Adrenal gland (tissue), 12 donors: Measurements from ENCODE around the gene NELFA. TPM values are rescaled to one million over a fixed set of nuclear protein-coding genes. Genes with fewer than 3 reads are reported as not detected.
A peak's percentile ranks its signal among the peaks of the same experiment; 100 is the strongest.
"Not testable (repeated sequence)": the region's sequence is repeated elsewhere in the genome, so short reads cannot be mapped to it uniquely, and the experiment has no call there.

Source experiments
- DNase-seq, 7 donors: peaks; one replicate each; pipeline ENCODE4 v3.0.0-alpha.2; 2019 to 2020
- H3K27ac ChIP-seq, 5 donors: fragments of 200-600 bp; sonication (generic) in 4 of 5; 1 replicate in 3 of 5; 2 replicates in 2 of 5; pipeline versions ENCODE4 v1.5.1 to v1.8.0; 2016 to 2020; ENCODE audit warnings: mild to moderate bottlenecking in 1 of 5
- H3K27me3 ChIP-seq: fragments of 200-600 bp; 2 replicates; pipeline ENCODE4 v1.8.0; 2021
- H3K36me3 ChIP-seq, 2 donors: fragments of 200-600 bp; replicated peaks in 1 of 2; 1 replicate in 1 of 2; 2 replicates in 1 of 2; pipeline versions ENCODE4 v1.5.1 to v1.8.0; 2018 to 2022
- H3K4me1 ChIP-seq, 2 donors: fragments of 200-600 bp; replicated peaks in 1 of 2; 1 replicate in 1 of 2; 2 replicates in 1 of 2; pipeline versions ENCODE4 v1.5.1 to v1.8.0; 2018 to 2021
- H3K4me3 ChIP-seq, 4 donors: fragments of 200-600 bp; sonication (generic) in 3 of 4; one replicate each; pipeline ENCODE4 v1.5.1; 2016 to 2018
- H3K9me3 ChIP-seq, 3 donors: fragments of 200-600 bp; sonication (generic) in 1 of 3; replicated peaks in 1 of 3; 1 replicate in 2 of 3; 2 replicates in 1 of 3; pipeline versions ENCODE4 v1.5.1 to v1.8.0; 2016 to 2021
- POLR2A ChIP-seq, 2 donors: fragments of 450-650 bp; IDR thresholded peaks; one replicate each; pipeline ENCODE4 v1.6.1; 2017; ENCODE audit warnings: antibody characterized with exemption in 2 of 2, mild to moderate bottlenecking in 2 of 2, moderate library complexity in 1 of 2
- WGBS, 4 donors: extraction: QIAGEN DNeasy Blood & Tissue Kit in 2 of 4; methylation state at CpG; one replicate each; pipeline versions ENCODE4 v1.1.5 to v1.1.7; 2013 to 2017; 5-methylcytosine and 5-hydroxymethylcytosine counted together
- intact Hi-C, 2 donors: fragments of 100-400 bp; cut with DNase I; formaldehyde crosslinking; loops; one replicate each; pipeline versions ENCODE4 v1.14.1 to v1.15.0; 2022 to 2023
- polyA plus RNA-seq, 3 donors: library from polyadenylated mRNA; stranded (reverse); fragments of 200-250 nt in 2 of 3; fragments of 350-450 nt in 1 of 3; fragmentation: Illumina TruSeq in 1 of 3; extraction: RNeasy Lipid Tissue Mini Kit (QIAGEN cat#74804) in 1 of 3; gene quantifications; one replicate each; pipeline ENCODE4 v1.2.3, GENCODE V29; 2013 to 2014
- total RNA-seq, 9 donors: library from RNA; depleted of rRNA in 4 of 9; stranded (reverse); fragments of >200 nt in 4 of 9; fragments of 120-200 nt in 1 of 9; fragmentation: NEBNext Ultra II Directional in 1 of 9; extraction: Animal tissue kit (Norgen Biotek cat#: 25700) in 1 of 9; gene quantifications; one replicate each; pipeline versions ENCODE4 v1.1.0 to v1.2.4, GENCODE V29; 2013 to 2023
- TF ChIP-seq, protein P1 (sequence below), 6 experiments: fragments of 450-650 bp in 4 of 6; fragments of 200-600 bp in 2 of 6; sonication (generic) in 1 of 6; IDR thresholded peaks; 1 replicate in 5 of 6; 2 replicates in 1 of 6; pipeline versions ENCODE4 v1.5.1 to v1.8.0; 2016 to 2021; ENCODE audit warnings: antibody characterized with exemption in 6 of 6, mild to moderate bottlenecking in 2 of 6, moderate library complexity in 1 of 6
- donor health status: healthy with polysubstance abuse.
- donor health status: Bipolar disorder and iron deficiency.
- donor health status: DM: yes; HTN: yes; CAD: no.
- donor health status: DM: no; HTN: no; CAD: no.
- donor health status: DM: no; HTN: no; CAD: no.
- donor health status: DM: yes; HTN: yes; CAD: no.

The NELFA gene
- total and polyA plus RNA-seq, 12 donors, result 8.5 to 55.2 (median 25.6) TPM

DNA sequence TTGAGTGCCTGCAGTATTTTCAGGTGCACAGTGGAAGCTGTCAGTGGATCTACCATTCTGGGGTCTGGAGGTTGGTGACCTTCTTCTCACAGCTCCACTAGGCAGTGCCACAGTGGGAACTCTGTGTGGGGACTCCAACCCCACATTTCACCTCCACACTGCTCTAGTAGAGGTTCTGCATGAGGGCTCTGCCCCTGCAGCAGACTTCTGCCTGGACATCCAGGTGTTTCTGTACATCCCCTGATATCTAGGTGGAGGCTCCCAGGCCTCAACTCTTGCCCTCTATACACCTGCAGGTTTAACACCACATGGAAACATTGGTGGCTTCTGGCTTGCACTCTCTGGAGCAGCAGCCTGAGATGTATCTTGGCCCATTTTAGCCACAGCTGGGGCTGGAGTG is 17.0 kb upstream of the NELFA start:
- TF ChIP-seq, protein P1, sequence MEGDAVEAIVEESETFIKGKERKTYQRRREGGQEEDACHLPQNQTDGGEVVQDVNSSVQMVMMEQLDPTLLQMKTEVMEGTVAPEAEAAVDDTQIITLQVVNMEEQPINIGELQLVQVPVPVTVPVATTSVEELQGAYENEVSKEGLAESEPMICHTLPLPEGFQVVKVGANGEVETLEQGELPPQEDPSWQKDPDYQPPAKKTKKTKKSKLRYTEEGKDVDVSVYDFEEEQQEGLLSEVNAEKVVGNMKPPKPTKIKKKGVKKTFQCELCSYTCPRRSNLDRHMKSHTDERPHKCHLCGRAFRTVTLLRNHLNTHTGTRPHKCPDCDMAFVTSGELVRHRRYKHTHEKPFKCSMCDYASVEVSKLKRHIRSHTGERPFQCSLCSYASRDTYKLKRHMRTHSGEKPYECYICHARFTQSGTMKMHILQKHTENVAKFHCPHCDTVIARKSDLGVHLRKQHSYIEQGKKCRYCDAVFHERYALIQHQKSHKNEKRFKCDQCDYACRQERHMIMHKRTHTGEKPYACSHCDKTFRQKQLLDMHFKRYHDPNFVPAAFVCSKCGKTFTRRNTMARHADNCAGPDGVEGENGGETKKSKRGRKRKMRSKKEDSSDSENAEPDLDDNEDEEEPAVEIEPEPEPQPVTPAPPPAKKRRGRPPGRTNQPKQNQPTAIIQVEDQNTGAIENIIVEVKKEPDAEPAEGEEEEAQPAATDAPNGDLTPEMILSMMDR (IDR thresholded peaks at IDR 0.05), result no peak
- TF ChIP-seq POLR2A (IDR thresholded peaks at IDR 0.05), result no peak
- no peak overlapping the region for H3K27ac ChIP-seq
- H3K4me1 ChIP-seq, result no peaks in the 10 kb centered on the region
- H3K9me3 ChIP-seq, result no peaks in the 10 kb centered on the region
- no peaks in the 10 kb centered on the region for H3K36me3 ChIP-seq
- no peak for DNase-seq
- H3K27me3 ChIP-seq, result no peaks in the 10 kb centered on the region
- no peak overlapping the region for H3K4me3 ChIP-seq
- intact Hi-C loops, result no loop called here

DNA sequence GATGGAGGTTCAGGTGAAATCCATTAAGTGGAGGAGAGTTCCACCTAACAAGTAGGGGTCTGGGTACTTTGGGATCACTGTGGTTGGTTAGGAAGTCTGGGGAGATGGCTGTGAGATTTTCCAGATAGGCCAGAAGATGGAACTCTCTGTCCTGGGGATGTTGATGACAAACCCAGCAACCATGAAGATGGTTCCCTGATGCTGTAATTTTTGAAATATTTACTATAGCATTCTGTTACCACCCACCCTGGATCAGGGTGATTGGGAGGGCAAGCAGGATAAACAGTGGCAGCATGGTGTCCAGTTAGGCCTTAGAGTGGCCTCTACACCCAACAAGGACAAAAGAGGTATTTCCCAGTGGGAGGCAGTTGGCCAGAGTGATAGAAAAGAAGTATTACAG is 15.9 kb upstream of the NELFA start:
- intact Hi-C loops, result no loop called here
- Histone ChIP-seq H3K4me3 (no peak overlapping the region), H3K27me3 (no peaks in the 10 kb centered on the region), H3K36me3 (no peaks in the 10 kb centered on the region), H3K4me1 (no peaks in the 10 kb centered on the region), H3K9me3 (no peaks in the 10 kb centered on the region), H3K27ac (no peak overlapping the region)
- DNase-seq, result no peak
- TF ChIP-seq, protein P1 (IDR thresholded peaks at IDR 0.05), result no peak
- TF ChIP-seq POLR2A (IDR thresholded peaks at IDR 0.05), result no peak

DNA sequence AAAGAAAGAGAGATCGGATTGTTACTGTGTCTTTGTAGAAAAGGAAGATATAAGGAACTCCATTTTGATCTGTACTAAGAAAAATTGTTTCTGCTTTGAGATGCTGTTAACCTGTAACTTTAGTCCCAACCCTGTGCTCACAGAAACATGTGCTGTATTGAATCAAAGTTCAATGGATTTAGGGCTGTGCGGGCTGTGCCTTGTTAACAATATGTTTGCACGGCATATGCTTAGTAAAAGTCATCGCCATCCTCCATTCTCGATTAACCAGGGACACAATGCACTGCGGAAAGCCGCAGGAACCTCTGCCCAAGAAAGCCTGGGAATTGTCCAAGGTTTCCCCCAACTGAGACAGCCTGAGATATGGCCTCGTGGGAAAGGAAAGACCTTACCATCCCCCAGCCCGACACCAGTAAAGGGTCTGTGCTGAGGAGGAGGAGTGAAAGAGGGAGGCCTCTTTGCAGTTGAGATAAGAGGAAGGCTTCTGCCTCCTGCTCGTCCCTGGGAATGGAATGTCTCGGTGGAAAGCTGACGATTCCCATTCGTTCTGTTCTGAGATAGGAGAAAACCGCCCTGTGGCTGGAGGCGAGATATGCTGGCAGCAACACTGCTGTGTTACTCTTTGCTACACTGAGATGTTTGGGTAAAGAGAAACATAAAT is 12.7 kb upstream of the NELFA start:
- H3K4me3 ChIP-seq, H3K9me3 ChIP-seq, H3K27ac ChIP-seq, H3K27me3 ChIP-seq, intact Hi-C loops, DNase-seq, H3K36me3 ChIP-seq, H3K4me1 ChIP-seq: not testable (repeated sequence)
- 28 to 42% (median 35%) methylated on average over 15 of the region's 15 CpGs for WGBS, 4 donors

DNA sequence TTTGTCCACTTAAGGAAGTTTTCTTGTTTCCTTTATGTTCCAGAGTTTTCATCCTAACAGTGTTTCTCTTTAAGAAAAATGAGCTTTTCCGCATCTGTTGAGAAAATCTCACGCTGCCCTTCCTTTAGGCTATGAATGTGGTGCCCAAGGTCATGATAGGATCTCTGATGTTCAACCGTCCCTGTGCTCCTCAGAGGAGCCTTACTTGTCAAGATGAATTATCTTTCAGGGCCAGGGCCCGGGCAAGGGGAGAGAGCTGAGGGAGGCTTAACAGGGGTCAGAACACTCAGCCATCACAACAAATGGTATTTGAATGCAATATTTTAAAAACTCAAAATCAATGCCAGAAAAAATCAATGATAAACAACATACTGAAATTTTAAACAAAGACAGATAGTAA is 6.2 kb upstream of the NELFA start:
- TF ChIP-seq, protein P1 (IDR thresholded peaks at IDR 0.05), result no peak
- TF ChIP-seq POLR2A (IDR thresholded peaks at IDR 0.05), result no peak
- WGBS, 4 donors, result 45 to 51% (median 48%) methylated on average over 4 of the region's 4 CpGs
- Histone ChIP-seq H3K27ac (no peak overlapping the region), H3K27me3 (no peaks in the 10 kb centered on the region), H3K9me3 (no peaks in the 10 kb centered on the region), H3K4me3 (no peak overlapping the region), H3K4me1 (peaks cover 0 to 6% of the 10 kb centered on the region in 2 donors), H3K36me3 (no peaks in the 10 kb centered on the region)
- intact Hi-C loops, result no loop called here
- no peak for DNase-seq

DNA sequence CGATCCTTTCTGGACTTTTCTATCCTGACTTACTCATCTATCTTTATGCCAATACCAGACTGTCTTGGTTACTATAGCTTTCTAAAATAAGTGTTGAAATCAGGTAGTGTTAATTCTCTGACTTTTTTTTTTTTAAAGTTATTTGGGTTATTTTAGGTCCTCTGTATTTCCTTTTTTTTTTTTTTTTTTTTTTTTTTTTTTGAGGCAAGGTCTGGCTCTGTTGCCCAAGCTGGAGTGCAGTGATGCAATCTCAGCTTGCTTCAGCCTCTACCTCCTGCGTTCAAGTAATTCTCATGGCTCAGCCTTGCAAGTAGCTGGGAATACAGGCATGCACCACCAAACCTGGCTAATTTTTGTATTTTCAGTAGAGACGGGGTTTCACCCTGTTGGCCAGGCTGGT is 2.8 kb upstream of the NELFA start:
- H3K4me1 ChIP-seq, result peaks cover 9 to 25% of the 10 kb centered on the region in 2 donors
- no peaks in the 10 kb centered on the region for H3K36me3 ChIP-seq
- TF ChIP-seq, protein P1 (IDR thresholded peaks at IDR 0.05), result no peak
- no peak for TF ChIP-seq POLR2A (IDR thresholded peaks at IDR 0.05)
- H3K27ac ChIP-seq, result no peak overlapping the region
- DNase-seq, result peak in 1 of 7 donors; percentile 62
- H3K4me3 ChIP-seq, result no peak overlapping the region
- H3K9me3 ChIP-seq, result no peaks in the 10 kb centered on the region
- 67 to 73% (median 71%) methylated on average over 3 of the region's 3 CpGs for WGBS, 4 donors
- intact Hi-C loops, result no loop called here
- H3K27me3 ChIP-seq, result no peaks in the 10 kb centered on the region
